ENCODE measurements around the gene GPR84. TPM values are rescaled to one million over a fixed set of nuclear protein-coding genes. Genes with fewer than 3 reads are reported as not detected.

GPR84 gene
- total and polyA plus RNA-seq, 2 of the 13 experiments (the other 11 are each of a cell fraction or from before 2014, with no cell fraction given), result not detected

DNA sequence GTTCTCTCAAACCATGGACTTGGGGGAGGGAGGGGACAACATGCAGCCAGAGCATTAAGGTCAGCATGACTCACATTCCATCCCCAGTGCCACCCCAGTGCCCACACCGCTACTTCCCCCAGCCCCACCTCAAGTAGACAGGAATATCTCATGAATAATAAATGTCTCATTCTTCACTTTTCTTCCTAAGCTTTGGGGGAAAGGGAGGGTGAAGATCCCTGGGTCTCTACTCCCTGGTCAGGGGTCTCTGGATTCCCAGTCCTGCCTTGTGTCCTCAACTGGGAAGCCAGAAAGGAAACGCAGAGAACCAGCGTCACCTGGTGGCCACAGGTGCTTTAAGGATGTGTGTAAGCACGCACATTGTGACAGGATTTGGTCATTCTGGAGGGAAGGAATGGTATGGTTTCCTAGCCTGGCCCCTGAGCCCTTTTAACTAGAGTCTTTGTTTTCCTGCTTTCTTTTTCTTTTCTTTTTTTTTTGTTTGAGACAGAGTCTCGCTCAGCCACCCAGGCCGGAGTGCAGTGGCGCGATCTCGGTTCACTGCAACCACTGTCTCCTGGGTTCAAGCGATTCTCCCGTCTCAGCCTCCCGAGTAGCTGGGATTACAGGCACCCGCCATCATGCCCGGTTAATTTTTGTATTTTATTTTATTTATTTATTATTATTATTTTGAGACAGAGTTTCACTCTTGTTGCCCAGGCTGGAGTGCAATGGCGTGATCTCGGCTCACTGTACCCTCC is 3.4 kb downstream of the GPR84 start (continued):
- TF ChIP-seq HIVEP1 (CRISPR knock-in tag; IDR thresholded peaks at IDR 0.05) (no peak), ZNF44 (CRISPR knock-in tag; IDR thresholded peaks at IDR 0.05) (peak; percentile 79; the same call in 1 of the 2 replicates), PLSCR1 (CRISPR knock-in tag; IDR thresholded peaks at IDR 0.05; ENCODE audit: borderline replicate concordance) (no peak), ZNF383 (CRISPR knock-in tag; IDR thresholded peaks at IDR 0.05; ENCODE audit: borderline replicate concordance) (no peak), ELF4 (CRISPR knock-in tag; IDR thresholded peaks at IDR 0.05; ENCODE audit: borderline replicate concordance) (no peak), SRF (IDR thresholded peaks at IDR 0.05; ENCODE audit: low read depth, low read length) (no peak), ZNF432 (CRISPR knock-in tag; IDR thresholded peaks at IDR 0.05; ENCODE audit: borderline replicate concordance) (no peak), SSRP1 (CRISPR knock-in tag; IDR thresholded peaks at IDR 0.05) (no peak), CAMTA2 (CRISPR knock-in tag; IDR thresholded peaks at IDR 0.05; ENCODE audit: borderline replicate concordance) (no peak), E2F2 (CRISPR knock-in tag; IDR thresholded peaks at IDR 0.05; ENCODE audit: borderline replicate concordance) (no peak), TBX3 (IDR thresholded peaks at IDR 0.05; ENCODE audit: borderline replicate concordance) (no peak), REPIN1 (CRISPR knock-in tag; IDR thresholded peaks at IDR 0.05; ENCODE audit: borderline replicate concordance, low read depth) (peak; percentile 52; the same call in 1 of the 2 replicates), ZNF790 (CRISPR knock-in tag; IDR thresholded peaks at IDR 0.05; ENCODE audit: borderline replicate concordance) (no peak), ZNF556 (CRISPR knock-in tag; IDR thresholded peaks at IDR 0.05; ENCODE audit: borderline replicate concordance) (no peak; the same call in 1 of the 2 replicates), POLR2A (IDR thresholded peaks at IDR 0.05; ENCODE audit: insufficient read depth in 1 of 2, low read depth in 2 of 2, low read length in 2 of 2) (no peak), ZNF510 (CRISPR knock-in tag; IDR thresholded peaks at IDR 0.05; ENCODE audit: low read depth) (0 out of 2 replicates have a peak, but pooled peaks have one; percentile 43), MAFG (CRISPR knock-in tag; IDR thresholded peaks at IDR 0.05) (no peak), ZNF619 (CRISPR knock-in tag; IDR thresholded peaks at IDR 0.05) (no peak), ZNF160 (CRISPR knock-in tag; IDR thresholded peaks at IDR 0.05) (no peak), TCF7L2 (IDR thresholded peaks at IDR 0.05; ENCODE audit: low read depth, low read length) (no peak)
- TF ChIP-seq, protein P1, sequence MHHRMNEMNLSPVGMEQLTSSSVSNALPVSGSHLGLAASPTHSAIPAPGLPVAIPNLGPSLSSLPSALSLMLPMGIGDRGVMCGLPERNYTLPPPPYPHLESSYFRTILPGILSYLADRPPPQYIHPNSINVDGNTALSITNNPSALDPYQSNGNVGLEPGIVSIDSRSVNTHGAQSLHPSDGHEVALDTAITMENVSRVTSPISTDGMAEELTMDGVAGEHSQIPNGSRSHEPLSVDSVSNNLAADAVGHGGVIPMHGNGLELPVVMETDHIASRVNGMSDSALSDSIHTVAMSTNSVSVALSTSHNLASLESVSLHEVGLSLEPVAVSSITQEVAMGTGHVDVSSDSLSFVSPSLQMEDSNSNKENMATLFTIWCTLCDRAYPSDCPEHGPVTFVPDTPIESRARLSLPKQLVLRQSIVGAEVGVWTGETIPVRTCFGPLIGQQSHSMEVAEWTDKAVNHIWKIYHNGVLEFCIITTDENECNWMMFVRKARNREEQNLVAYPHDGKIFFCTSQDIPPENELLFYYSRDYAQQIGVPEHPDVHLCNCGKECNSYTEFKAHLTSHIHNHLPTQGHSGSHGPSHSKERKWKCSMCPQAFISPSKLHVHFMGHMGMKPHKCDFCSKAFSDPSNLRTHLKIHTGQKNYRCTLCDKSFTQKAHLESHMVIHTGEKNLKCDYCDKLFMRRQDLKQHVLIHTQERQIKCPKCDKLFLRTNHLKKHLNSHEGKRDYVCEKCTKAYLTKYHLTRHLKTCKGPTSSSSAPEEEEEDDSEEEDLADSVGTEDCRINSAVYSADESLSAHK (CRISPR knock-in tag; IDR thresholded peaks at IDR 0.05; ENCODE audit: borderline replicate concordance), result no peak
- TF ChIP-seq, protein P2, sequence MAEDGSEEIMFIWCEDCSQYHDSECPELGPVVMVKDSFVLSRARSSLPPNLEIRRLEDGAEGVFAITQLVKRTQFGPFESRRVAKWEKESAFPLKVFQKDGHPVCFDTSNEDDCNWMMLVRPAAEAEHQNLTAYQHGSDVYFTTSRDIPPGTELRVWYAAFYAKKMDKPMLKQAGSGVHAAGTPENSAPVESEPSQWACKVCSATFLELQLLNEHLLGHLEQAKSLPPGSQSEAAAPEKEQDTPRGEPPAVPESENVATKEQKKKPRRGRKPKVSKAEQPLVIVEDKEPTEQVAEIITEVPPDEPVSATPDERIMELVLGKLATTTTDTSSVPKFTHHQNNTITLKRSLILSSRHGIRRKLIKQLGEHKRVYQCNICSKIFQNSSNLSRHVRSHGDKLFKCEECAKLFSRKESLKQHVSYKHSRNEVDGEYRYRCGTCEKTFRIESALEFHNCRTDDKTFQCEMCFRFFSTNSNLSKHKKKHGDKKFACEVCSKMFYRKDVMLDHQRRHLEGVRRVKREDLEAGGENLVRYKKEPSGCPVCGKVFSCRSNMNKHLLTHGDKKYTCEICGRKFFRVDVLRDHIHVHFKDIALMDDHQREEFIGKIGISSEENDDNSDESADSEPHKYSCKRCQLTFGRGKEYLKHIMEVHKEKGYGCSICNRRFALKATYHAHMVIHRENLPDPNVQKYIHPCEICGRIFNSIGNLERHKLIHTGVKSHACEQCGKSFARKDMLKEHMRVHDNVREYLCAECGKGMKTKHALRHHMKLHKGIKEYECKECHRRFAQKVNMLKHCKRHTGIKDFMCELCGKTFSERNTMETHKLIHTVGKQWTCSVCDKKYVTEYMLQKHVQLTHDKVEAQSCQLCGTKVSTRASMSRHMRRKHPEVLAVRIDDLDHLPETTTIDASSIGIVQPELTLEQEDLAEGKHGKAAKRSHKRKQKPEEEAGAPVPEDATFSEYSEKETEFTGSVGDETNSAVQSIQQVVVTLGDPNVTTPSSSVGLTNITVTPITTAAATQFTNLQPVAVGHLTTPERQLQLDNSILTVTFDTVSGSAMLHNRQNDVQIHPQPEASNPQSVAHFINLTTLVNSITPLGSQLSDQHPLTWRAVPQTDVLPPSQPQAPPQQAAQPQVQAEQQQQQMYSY (CRISPR knock-in tag; IDR thresholded peaks at IDR 0.05), result no peak
